Keratinocyte (primary cell): ENCODE results near the gene DCHS1.

ENCODE experiments used
- CTCF ChIP-seq, 3 experiments: IDR thresholded peaks in 1 of 3; conservative IDR thresholded peaks in 1 of 3; optimal IDR thresholded peaks in 1 of 3; 2 replicates in 2 of 3; 3 replicates in 1 of 3; pipeline versions ENCODE3 to v1.5.1; 2011; ENCODE audit warnings: low read length in 3 of 3, mild to moderate bottlenecking in 3 of 3, moderate library complexity in 2 of 3, control low read depth in 1 of 3, inconsistent platforms in 1 of 3; ENCODE audit not compliant: insufficient read depth in 2 of 3; ENCODE audit errors: extremely low read depth in 1 of 3
- EZH2 ChIP-seq: IDR thresholded peaks from one replicate; pipeline ENCODE4 v1.6.1; 2012; ENCODE audit warnings: inconsistent platforms, mild to moderate bottlenecking, low read length, moderate library complexity

- no peak for TF ChIP-seq CTCF (optimal IDR thresholded peaks at IDR 0.05 in 1 of 3, IDR thresholded peaks at IDR 0.05 in 1 of 3, conservative IDR thresholded peaks at IDR 0.05 in 1 of 3; ENCODE audit: extremely low read depth in 1 of 3, insufficient read depth in 2 of 3, low read length in 3 of 3)
- no peak for TF ChIP-seq EZH2
These were observed 18.6 kb upstream of the DCHS1 start for GRCh38 chr11:6674219-6674597.
